Measurements from ENCODE around the gene KCNH8. TPM values are rescaled to one million over a fixed set of nuclear protein-coding genes. Genes with fewer than 3 reads are reported as not detected.

KCNH8 gene
- total RNA-seq, 1 donor from 2014 or later, result not detected

DNA sequence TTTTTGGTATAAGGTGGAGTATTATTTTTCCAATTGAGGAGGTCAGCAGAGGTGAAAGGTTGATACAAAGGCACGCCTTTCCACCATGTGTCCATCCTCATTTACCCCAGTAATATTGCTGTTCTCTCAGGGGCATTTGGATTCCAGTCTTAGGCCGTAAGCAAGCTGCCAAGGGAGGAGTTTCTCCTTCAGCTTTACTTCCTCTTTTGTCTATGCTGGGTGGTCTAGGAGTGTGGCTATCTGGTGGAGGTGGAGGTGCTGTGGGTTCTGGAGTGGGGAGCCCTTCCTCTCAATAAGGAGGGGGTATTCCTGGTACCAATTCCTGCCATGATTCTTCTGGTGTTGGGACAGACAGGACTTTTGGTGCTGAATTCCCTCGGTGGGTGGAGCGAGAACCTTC, 340.6 kb downstream of the KCNH8 start:
- H3K27me3 Mint-ChIP-seq (ENCODE audit: insufficient read depth), result no peaks in the 10 kb centered on the region
- intact Hi-C loops (cut with micrococcal nuclease), result no loop called here
- H3K36me3 Mint-ChIP-seq (ENCODE audit: low read depth), result no peaks in the 10 kb centered on the region
- no peak overlapping the region for H3K4me3 Mint-ChIP-seq
- H3K4me1 Mint-ChIP-seq (ENCODE audit: low read depth), result no peaks in the 10 kb centered on the region
- DNase-seq (ENCODE audit: low spot score), result no peak
- no peak overlapping the region for H3K27ac Mint-ChIP-seq
- H3K9me3 Mint-ChIP-seq, result no peaks in the 10 kb centered on the region

DNA sequence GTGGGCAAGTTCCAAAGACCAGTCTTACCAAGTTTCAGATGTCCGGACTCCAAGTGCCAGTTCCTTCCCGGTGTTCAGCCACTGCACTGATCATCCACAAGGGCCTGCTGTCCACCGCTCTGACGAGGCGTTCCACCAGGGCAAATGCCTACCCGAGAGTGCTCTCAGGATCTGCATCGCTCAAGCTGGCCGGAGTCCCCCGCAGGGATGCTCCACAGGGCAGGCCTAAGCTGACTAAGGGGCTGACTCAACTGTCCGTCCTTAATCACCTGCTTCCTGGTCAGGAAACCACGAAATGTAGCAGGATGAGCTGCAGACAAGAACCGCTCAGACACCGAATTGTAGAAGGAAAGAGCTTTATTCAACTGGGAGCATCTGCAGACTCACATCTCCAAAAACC, 341.6 kb downstream of the KCNH8 start:
- Mint-ChIP-seq H3K27me3 (ENCODE audit: insufficient read depth) (no peaks in the 10 kb centered on the region), H3K36me3 (ENCODE audit: low read depth) (no peaks in the 10 kb centered on the region), H3K4me3 (no peak overlapping the region), H3K9me3 (no peaks in the 10 kb centered on the region), H3K4me1 (ENCODE audit: low read depth) (no peaks in the 10 kb centered on the region), H3K27ac (no peak overlapping the region)
- intact Hi-C loops (cut with micrococcal nuclease), result no loop called here
- no peak for DNase-seq (ENCODE audit: low spot score)

DNA sequence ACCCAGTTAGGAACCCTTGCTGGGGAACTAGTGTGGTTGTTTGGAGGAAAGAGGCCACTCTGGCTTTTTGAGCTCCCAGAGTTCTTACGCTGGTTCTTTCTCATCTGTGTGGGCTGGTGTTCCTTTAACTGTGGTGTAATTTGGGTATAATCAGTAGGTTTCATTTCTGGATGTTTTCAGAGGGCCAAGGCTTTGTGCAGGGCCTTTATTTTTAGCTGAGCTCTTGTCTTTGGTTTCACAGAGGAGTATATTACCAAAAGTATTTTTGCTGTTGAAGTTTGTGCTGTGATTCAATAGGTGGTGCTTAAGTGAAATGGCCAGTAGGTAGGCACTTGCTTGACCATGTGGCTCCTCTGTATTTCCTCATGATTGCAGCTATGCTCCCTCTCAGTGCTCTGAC, 357.9 kb downstream of the KCNH8 start:
- no peak overlapping the region for H3K4me3 Mint-ChIP-seq
- intact Hi-C loops (cut with micrococcal nuclease), result no loop called here
- no peaks in the 10 kb centered on the region for H3K36me3 Mint-ChIP-seq (ENCODE audit: low read depth)
- no peak overlapping the region for H3K27ac Mint-ChIP-seq
- no peaks in the 10 kb centered on the region for H3K4me1 Mint-ChIP-seq (ENCODE audit: low read depth)
- no peaks in the 10 kb centered on the region for H3K27me3 Mint-ChIP-seq (ENCODE audit: insufficient read depth)
- DNase-seq (ENCODE audit: low spot score), result no peak
- no peaks in the 10 kb centered on the region for H3K9me3 Mint-ChIP-seq

DNA sequence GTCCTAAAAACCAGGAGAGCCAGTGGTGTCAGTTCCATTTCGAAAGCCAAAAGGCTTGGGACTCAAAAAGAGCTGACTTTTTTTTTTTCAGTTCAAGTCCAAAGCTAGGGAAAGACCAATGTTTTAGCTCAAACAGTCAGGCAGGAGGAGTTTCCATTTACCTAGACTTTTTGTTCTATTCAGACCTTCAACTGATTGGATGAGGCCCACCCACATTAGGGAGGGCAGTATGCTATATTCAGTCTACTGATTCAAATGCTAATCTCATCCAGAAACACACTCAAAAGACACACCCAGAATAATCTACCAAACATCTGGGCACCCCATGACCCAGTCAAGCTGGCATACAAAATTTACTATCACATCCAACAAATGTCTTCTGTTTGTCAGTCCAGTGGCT, 374.0 kb downstream of the KCNH8 start:
- no peaks in the 10 kb centered on the region for H3K9me3 Mint-ChIP-seq
- no peak overlapping the region for H3K4me3 Mint-ChIP-seq
- no peak overlapping the region for H3K27ac Mint-ChIP-seq
- intact Hi-C loops (cut with micrococcal nuclease), result no loop called here
- no peaks in the 10 kb centered on the region for H3K4me1 Mint-ChIP-seq (ENCODE audit: low read depth)
- DNase-seq (ENCODE audit: low spot score), result no peak
- no peaks in the 10 kb centered on the region for H3K36me3 Mint-ChIP-seq (ENCODE audit: low read depth)
- H3K27me3 Mint-ChIP-seq (ENCODE audit: insufficient read depth), result no peaks in the 10 kb centered on the region

DNA sequence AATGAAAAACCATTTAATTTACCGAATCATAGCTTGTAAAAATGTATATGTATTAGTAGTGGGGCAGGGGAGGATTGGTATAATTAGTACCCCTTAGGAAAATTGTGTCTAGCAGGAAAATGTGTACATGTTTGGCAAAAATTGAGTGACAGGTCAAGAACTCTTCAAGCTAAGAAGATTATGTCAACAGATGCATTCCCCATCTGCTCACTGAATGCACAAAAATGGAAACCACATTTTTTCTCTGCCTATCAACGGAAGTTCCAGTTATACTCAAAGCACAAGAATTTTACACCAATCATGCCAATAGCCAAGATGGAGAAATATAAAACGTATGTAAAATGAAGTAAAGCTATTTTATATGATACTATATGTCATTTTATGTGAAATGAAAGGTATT, 377.8 kb downstream of the KCNH8 start:
- no peaks in the 10 kb centered on the region for H3K4me1 Mint-ChIP-seq (ENCODE audit: low read depth)
- H3K27ac Mint-ChIP-seq, result no peak overlapping the region
- H3K4me3 Mint-ChIP-seq, result no peak overlapping the region
- H3K27me3 Mint-ChIP-seq (ENCODE audit: insufficient read depth), result peaks cover 2% of the 10 kb centered on the region
- no peaks in the 10 kb centered on the region for H3K9me3 Mint-ChIP-seq
- intact Hi-C loops (cut with micrococcal nuclease), result no loop called here
- H3K36me3 Mint-ChIP-seq (ENCODE audit: low read depth), result no peaks in the 10 kb centered on the region
- DNase-seq (ENCODE audit: low spot score), result no peak

DNA sequence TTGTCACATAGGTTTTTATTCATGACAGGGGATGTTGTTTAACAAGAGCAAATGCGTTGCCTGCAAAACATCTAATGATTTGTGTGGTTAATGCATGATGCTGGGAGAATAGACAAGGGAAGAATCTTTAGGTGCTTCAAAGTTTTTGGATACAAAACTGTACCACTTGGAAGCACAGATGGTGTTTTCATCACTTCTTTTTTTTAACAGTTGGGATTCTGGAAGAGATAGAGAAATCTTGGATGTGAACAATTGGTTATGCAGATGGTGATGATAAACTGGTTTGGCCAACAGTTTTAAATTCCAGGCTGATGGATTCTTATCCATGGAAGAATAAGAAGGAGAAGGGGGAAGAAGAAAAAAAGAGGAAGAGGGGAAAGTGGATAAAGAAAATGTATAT, 379.4 kb downstream of the KCNH8 start:
- Mint-ChIP-seq H3K4me1 (ENCODE audit: low read depth) (no peaks in the 10 kb centered on the region), H3K36me3 (ENCODE audit: low read depth) (no peaks in the 10 kb centered on the region), H3K9me3 (no peaks in the 10 kb centered on the region), H3K4me3 (no peak overlapping the region), H3K27me3 (ENCODE audit: insufficient read depth) (peaks cover 2% of the 10 kb centered on the region), H3K27ac (no peak overlapping the region)
- DNase-seq (ENCODE audit: low spot score), result no peak
- intact Hi-C loops (cut with micrococcal nuclease), result no loop called here

DNA sequence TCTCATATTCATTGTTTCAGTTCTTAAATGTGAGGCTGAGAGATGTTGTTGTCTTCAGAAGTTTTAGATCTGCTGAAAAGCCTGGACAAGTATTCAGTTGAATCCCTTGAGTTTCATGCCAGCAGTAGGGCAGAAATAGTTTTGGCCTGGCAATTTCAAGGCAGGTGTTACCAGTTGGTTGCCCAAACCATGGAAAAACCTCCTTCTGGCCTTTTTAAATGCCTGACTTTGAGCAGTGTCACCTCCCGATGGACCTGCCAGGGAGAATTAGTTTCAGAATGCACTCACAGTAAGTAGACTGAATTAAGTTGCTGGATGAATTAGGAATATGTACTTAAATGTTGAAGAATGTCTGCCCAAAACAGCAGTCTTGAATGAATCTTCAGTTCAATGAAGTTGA, 383.1 kb downstream of the KCNH8 start:
- Mint-ChIP-seq H3K27me3 (ENCODE audit: insufficient read depth) (peaks cover 2% of the 10 kb centered on the region), H3K4me1 (ENCODE audit: low read depth) (no peaks in the 10 kb centered on the region), H3K9me3 (no peaks in the 10 kb centered on the region), H3K4me3 (no peak overlapping the region), H3K36me3 (ENCODE audit: low read depth) (no peaks in the 10 kb centered on the region), H3K27ac (no peak overlapping the region)
- intact Hi-C loops (cut with micrococcal nuclease), result no loop called here
- no peak for DNase-seq (ENCODE audit: low spot score)

DNA sequence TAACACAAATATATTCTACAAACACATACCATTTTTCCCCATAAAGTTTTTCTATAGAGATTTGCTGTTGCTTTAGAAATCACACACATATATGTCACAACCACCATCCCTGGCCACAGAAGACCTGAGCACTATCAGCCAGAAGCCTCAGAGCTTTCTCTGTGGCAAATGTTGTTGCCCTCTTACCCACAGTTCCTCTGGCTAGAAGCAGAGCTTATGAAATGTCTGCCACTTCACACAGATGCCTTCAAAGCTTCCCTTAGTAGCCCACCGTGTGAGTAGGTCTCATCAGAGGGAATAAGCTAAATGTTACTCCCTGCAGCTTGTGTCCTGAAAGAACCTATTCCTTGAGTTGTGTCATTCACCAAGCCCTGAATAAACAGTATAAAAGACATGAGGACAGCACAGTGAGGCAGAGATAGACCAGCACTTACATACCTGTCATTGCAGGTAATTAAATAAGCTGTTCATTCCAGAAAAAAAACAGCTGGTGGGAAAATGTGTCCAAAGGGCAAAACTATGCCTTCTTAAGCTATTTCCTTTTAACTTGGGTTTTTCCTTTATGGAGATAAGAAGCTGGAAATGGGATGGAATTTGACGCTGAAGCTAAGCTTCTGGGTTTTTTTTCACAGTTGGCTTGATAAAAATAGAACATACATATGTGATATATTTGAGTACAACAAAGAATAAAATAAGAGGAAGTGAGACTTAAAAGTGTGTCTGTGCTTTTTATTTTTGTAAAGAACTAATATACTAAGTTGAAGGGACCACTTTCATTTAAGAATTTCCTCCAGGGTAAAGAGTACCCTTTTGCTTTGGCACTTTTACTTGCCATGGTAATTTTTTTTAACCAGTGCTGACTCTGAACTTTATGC, 391.4 kb downstream of the KCNH8 start:
- no peak overlapping the region for H3K4me3 Mint-ChIP-seq
- intact Hi-C loops (cut with micrococcal nuclease), result no loop called here
- no peaks in the 10 kb centered on the region for H3K9me3 Mint-ChIP-seq

DNA sequence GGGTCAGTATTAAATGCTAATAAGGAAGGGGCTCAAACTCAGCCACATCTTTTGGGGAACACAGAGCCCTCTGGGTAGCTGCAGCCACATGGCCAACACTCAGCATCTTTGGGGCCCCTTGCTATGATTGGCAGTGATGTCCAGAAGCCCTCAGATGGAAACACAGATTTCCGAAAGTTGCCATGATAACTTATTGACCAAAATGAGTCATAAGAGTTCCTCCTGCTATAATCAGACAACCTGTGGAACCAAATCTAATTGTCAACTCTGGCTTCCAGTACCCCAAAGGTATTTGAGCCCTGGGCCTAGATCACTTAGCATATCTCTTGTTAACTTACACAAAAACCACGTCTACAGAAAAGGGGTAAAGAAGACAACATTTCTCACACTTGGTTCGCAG, 392.2 kb downstream of the KCNH8 start:
- no peaks in the 10 kb centered on the region for H3K9me3 Mint-ChIP-seq
- no peaks in the 10 kb centered on the region for H3K4me1 Mint-ChIP-seq (ENCODE audit: low read depth)
- no peak overlapping the region for H3K4me3 Mint-ChIP-seq
- H3K36me3 Mint-ChIP-seq (ENCODE audit: low read depth), result no peaks in the 10 kb centered on the region
- DNase-seq (ENCODE audit: low spot score), result no peak
- no peak overlapping the region for H3K27ac Mint-ChIP-seq
- peaks cover 2% of the 10 kb centered on the region for H3K27me3 Mint-ChIP-seq (ENCODE audit: insufficient read depth)
- intact Hi-C loops (cut with micrococcal nuclease), result no loop called here

More for the DNA sequence above, 391.4 kb downstream of the KCNH8 start:
- Mint-ChIP-seq H3K4me1 (ENCODE audit: low read depth) (no peaks in the 10 kb centered on the region), H3K27ac (no peak overlapping the region), H3K36me3 (ENCODE audit: low read depth) (no peaks in the 10 kb centered on the region), H3K27me3 (ENCODE audit: insufficient read depth) (peaks cover 2% of the 10 kb centered on the region)
- no peak for DNase-seq (ENCODE audit: low spot score)

DNA sequence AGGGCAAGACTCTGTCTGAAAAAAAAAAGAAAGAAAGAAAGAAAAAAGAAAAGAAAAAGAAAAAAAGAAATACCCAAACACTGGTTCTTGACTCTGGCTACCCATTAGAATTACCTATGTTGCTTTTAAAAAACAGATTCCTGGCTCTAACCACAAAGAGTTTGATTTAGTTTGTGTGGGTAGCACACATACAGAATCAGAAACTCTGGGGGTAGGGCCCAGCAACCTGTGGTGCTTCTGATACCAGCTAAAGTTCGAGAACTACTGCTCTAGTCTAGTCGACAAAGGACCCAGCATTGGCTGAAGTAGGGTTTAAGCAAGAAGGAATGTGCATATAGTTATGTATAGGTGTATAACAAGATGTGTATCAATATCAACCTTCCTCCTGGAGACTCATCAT, 393.0 kb downstream of the KCNH8 start:
- DNase-seq (ENCODE audit: low spot score), result no peak
- peaks cover 2% of the 10 kb centered on the region for H3K27me3 Mint-ChIP-seq (ENCODE audit: insufficient read depth)
- H3K36me3 Mint-ChIP-seq (ENCODE audit: low read depth), result no peaks in the 10 kb centered on the region
- intact Hi-C loops (cut with micrococcal nuclease), result no loop called here
- H3K4me3 Mint-ChIP-seq, result no peak overlapping the region
- no peaks in the 10 kb centered on the region for H3K4me1 Mint-ChIP-seq (ENCODE audit: low read depth)
- no peak overlapping the region for H3K27ac Mint-ChIP-seq
- no peaks in the 10 kb centered on the region for H3K9me3 Mint-ChIP-seq

DNA sequence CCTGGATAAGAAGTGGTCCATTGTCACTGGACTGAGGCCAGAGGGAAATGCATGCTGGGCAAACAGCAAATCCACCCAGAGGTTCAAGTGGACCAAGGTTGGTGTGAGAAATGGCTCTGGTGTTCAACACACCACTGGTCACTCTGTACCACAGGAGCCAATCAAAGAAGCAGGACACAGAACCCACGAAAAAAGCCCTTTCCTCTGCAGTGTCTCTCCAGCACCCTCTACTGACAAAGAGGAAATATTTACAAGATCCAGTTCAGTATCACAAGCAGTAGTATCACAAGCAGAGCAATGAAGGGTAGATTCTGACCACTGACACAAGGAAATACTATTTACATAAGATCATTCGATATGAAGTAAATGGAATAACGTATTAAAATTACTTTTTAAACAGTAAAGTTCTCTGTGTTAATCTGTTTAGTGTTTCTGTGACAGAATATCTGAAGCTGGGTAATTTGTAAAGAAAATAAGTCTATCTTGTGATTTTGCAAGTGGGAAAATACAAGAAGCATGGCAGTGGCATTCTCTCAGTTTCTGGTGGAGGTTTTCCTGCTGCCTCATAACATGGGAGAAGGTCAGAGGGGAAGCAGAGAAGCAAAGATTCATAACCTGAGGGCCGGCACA, 395.0 kb downstream of the KCNH8 start:
- no peak overlapping the region for H3K27ac Mint-ChIP-seq
- H3K27me3 Mint-ChIP-seq (ENCODE audit: insufficient read depth), result peaks cover 4% of the 10 kb centered on the region
- intact Hi-C loops (cut with micrococcal nuclease), result loop anchor here (1.0 kb wide), 1 partner anchor 194 kb away; no protein-coding TSS in a partner anchor

DNA sequence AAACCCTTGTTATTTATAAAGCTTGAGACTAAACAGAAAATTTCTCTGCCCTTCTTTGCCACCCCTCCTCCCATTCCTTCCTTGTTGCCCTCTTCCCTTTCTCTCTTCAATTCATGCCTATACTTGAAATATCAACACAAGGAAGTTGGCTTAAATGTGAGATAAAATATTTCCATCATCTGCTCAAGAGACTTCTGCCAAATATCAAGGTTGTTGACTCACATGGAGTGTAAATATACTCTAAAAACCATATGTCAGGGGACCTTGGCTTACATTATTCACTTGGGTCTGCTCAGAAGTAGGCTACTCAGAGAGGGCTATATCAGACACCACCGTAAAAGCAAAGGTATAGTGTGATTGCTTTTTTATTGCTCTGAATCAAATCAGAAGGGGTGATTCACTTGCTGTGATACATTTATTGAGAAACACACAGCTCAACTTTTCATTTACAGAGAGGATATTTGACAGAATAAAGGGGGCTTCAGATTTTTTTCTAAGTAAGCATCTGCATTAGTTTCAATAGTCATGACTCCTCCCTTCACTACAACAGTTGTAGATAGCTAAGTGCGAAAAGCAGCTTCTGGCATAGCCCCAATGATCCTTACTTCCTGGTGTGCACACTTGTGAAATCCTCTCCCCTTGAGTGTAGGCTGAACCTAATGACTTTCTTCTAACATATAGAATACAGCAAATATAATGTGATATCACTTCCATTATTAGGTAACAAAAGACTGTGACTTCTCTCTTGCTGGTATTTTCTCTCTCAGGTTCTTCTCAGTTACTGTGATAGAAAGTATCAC, 399.6 kb downstream of the KCNH8 start:
- H3K4me1 Mint-ChIP-seq (ENCODE audit: low read depth), result no peaks in the 10 kb centered on the region
- no peaks in the 10 kb centered on the region for H3K9me3 Mint-ChIP-seq
- no peak overlapping the region for H3K4me3 Mint-ChIP-seq
- H3K27ac Mint-ChIP-seq, result no peak overlapping the region
- DNase-seq (ENCODE audit: low spot score), result no peak
- no peaks in the 10 kb centered on the region for H3K36me3 Mint-ChIP-seq (ENCODE audit: low read depth)
- intact Hi-C loops (cut with micrococcal nuclease), result no loop called here
- peaks cover 2% of the 10 kb centered on the region for H3K27me3 Mint-ChIP-seq (ENCODE audit: insufficient read depth)

More for the DNA sequence above, 395.0 kb downstream of the KCNH8 start:
- no peak overlapping the region for H3K4me3 Mint-ChIP-seq
- no peaks in the 10 kb centered on the region for H3K36me3 Mint-ChIP-seq (ENCODE audit: low read depth)
- no peak for DNase-seq (ENCODE audit: low spot score)
- no peaks in the 10 kb centered on the region for H3K4me1 Mint-ChIP-seq (ENCODE audit: low read depth)
- no peaks in the 10 kb centered on the region for H3K9me3 Mint-ChIP-seq

Data from activated T-helper 1 cell treated with anti-CD3 and anti-CD28 coated beads, Interleukin-12 subunit alpha, Interleukin-12 subunit beta, Interleukin-2, Interleukin-4 antibody, amounts not matched to agents 30 ng/mL and 10 ng/mL and 1 ng/mL, durations not matched to agents 14 hours and 24 hours and 36 hours (primary cell).